ENCODE data around the gene APOB.

The APOB gene

GRCh38 chr2:21014364-21015280 is 29.3 kb downstream of the APOB start:
- DNase-seq = no peak

GRCh38 chr2:21013043-21013816 is 30.6 kb downstream of the APOB start:
- no peak for DNase-seq

- DNase-seq = no peak
Measured at GRCh38 chr2:21012557-21012937, 31.3 kb downstream of the APOB start.

GRCh38 chr2:21011876-21012556 is 31.9 kb downstream of the APOB start:
- DNase-seq = no peak

- no peak for DNase-seq
Measured at GRCh38 chr2:21011453-21011852, 32.4 kb downstream of the APOB start.

- no peak for DNase-seq
Measured at GRCh38 chr2:21010813-21011439, 32.9 kb downstream of the APOB start.

GRCh38 chr2:21009662-21010225 is 34.1 kb downstream of the APOB start:
- no peak for DNase-seq

- no peak for DNase-seq
Measured at GRCh38 chr2:21008790-21009661, 34.8 kb downstream of the APOB start.

GRCh38 chr2:21008014-21008789 is 35.7 kb downstream of the APOB start:
- DNase-seq = no peak

GRCh38 chr2:21007129-21008013 is 36.5 kb downstream of the APOB start:
- DNase-seq = no peak

GRCh38 chr2:21006423-21007128 is 37.3 kb downstream of the APOB start:
- DNase-seq = no peak

GRCh38 chr2:21005700-21006422 is 38.0 kb downstream of the APOB start:
- no peak for DNase-seq

GRCh38 chr2:21005111-21005699 is 38.7 kb downstream of the APOB start:
- DNase-seq = no peak

GRCh38 chr2:21004181-21004572 is 39.7 kb downstream of the APOB start:
- DNase-seq = no peak

GRCh38 chr2:21003572-21004180 is 40.2 kb downstream of the APOB start:
- DNase-seq = no peak

- no peak for DNase-seq
Measured at GRCh38 chr2:21002814-21003192, 41.1 kb downstream of the APOB start.

GRCh38 chr2:21001988-21002813 is 41.7 kb downstream of the APOB start:
- DNase-seq = no peak
